SHP77 treated with DMSO at 0.1 percent for 48 hours (cell line): ENCODE data around the gene PRRG2.

Experiments used
- DNase-seq: peaks from one replicate; lab custom pipeline; 2025; lab: John Stamatoyannopoulos, UW

PRRG2 gene

GRCh38 chr19:49640113-49640898 lies 59.2 kb downstream of the PRRG2 start, which contains the start of gene RRAS:
TSS of gene RRAS (minus strand) at chr19:49640143. CDS start at chr19:49640098, 45 bp downstream.
- DNase-seq: peak; percentile 97
